Coronary artery (tissue), 2 donors: ENCODE data around the gene SS18L1.

Experiments
- DNase-seq: peaks from one replicate; pipeline ENCODE4 v3.0.0-alpha.2; 2017; ENCODE audit warnings: low spot score
- H3K27ac ChIP-seq, 2 donors: fragments of 200-600 bp; sonication (generic); one replicate each; pipeline ENCODE4 v1.5.1; 2016 to 2019
- H3K4me3 ChIP-seq: fragments of 200-600 bp; sonication (generic); 2 replicates; pipeline ENCODE4 v1.5.1; 2016; ENCODE audit warnings: mild to moderate bottlenecking, moderate library complexity
- CTCF ChIP-seq: fragments of 200-600 bp; sonication (generic); IDR thresholded peaks from one replicate; pipeline ENCODE4 v1.5.1; 2019; ENCODE audit warnings: antibody characterized with exemption

Gene SS18L1

GRCh38 chr20:62225026-62225425 is 81.5 kb downstream of the SS18L1 start:
- Histone ChIP-seq H3K27ac (no peak overlapping the region), H3K4me3 (no peak overlapping the region)
- DNase-seq: no peak
- TF ChIP-seq CTCF: no peak

GRCh38 chr20:62225820-62226635 is 82.5 kb downstream of the SS18L1 start:
- Histone ChIP-seq H3K4me3 (no peak overlapping the region), H3K27ac (no peak overlapping the region)
- DNase-seq: no peak
- TF ChIP-seq CTCF: no peak

- H3K27ac ChIP-seq: no peak overlapping the region
- TF ChIP-seq CTCF: no peak
- DNase-seq: no peak
- H3K4me3 ChIP-seq: no peak overlapping the region
Measured at GRCh38 chr20:62226707-62227590, 83.4 kb downstream of the SS18L1 start.

DNA sequence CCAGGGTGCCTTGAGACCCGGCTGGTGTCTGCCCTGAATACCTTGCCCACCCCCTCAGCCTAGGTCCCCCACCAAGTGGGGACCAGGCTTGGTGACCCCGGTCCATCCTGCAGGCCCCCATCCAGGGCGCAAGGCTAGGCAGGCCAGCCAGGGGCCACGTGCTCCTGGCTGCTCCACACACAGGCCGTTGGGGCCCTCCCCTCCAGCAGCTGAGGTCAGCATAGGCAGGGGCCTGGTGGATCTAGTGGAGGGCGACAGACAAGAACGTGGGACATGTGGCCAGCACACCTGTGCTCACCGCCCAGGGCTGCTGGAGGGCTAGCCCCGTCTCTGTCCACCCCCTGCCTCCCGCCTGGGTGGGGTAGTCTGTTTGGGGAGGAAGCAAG is 84.0 kb downstream of the SS18L1 start:
- H3K27ac ChIP-seq: no peak overlapping the region
- TF ChIP-seq CTCF: no peak
- no peak for DNase-seq
- no peak overlapping the region for H3K4me3 ChIP-seq

- no peak for DNase-seq
- Histone ChIP-seq H3K27ac (no peak overlapping the region), H3K4me3 (no peak overlapping the region)
- no peak for TF ChIP-seq CTCF
Measured at GRCh38 chr20:62227977-62228958, 84.7 kb downstream of the SS18L1 start.

DNA sequence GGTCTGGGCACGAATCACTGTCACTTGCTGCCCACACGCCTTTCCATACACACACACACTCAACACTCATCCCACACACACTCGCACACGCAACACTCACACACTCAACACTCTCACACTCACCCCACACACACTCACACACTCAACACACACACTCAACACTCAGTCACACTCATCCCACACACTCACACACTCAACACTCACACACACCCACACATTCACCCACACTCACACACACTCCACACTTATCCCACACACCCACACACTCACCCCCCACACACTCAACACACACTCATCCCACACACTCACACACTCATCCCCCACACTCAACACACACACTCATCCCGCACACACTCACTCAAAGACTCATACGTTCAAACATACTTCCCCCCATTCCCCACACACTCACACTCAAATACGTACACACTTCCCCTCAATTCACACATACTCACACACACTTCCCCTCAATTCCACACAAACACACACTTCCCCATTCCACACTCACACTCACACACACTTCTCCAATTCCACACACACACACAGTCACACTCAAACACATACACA is 85.5 kb downstream of the SS18L1 start:
- DNase-seq: no peak
- H3K27ac ChIP-seq: no peak overlapping the region
- no peak overlapping the region for H3K4me3 ChIP-seq
- no peak for TF ChIP-seq CTCF
